Right lobe of liver (tissue), 4 donors: Measurements from ENCODE around the gene PPARA.

Source experiments
- CTCF ChIP-seq, 4 donors: fragments of 200-600 bp in 3 of 4; fragments of 450-650 bp in 1 of 4; IDR thresholded peaks; one replicate each; pipeline versions ENCODE4 v1.5.1 to v1.8.0; 2016 to 2022; ENCODE audit warnings: antibody characterized with exemption in 4 of 4, mild to moderate bottlenecking in 2 of 4
- POLR2A ChIP-seq: fragments of 450-650 bp; IDR thresholded peaks from one replicate; pipeline ENCODE4 v1.6.1; 2017; ENCODE audit warnings: antibody characterized with exemption, mild to moderate bottlenecking
- donor health status: DM: no; HTN: no; CAD: no.
- donor health status: DM: no; HTN: no; CAD: no.
- donor health status: DM: no; HTN: yes; CAD: no.

GRCh38 chr22:46165977-46166376 is 15.7 kb downstream of the PPARA start:
- TF ChIP-seq CTCF (IDR thresholded peaks at IDR 0.05) (no peak), POLR2A (no peak)
